ENCODE measurements around the gene GGA1.

The GGA1 gene

GRCh38 chr22:37632174-37633088, 23.8 kb downstream of the GGA1 start:
- TF ChIP-seq EZH2phosphoT487 (IDR thresholded peaks at IDR 0.05; ENCODE audit: low read depth) (no peak), CTCF (IDR thresholded peaks at IDR 0.05; ENCODE audit: low read depth, low read length) (no peak)
- Histone ChIP-seq H3K27me3 (ENCODE audit: low read depth, low read length) (no peaks in the 10 kb centered on the region), H3K4me1 (ENCODE audit: low read length) (peaks cover 74% of the 10 kb centered on the region), H3K27ac (ENCODE audit: low read length) (peak overlapping the region; percentile 97), H2AFZ (ENCODE audit: low read depth, low read length) (no peak overlapping the region), H4K20me1 (ENCODE audit: insufficient read depth, low read length) (no peaks in the 10 kb centered on the region), H3K79me2 (ENCODE audit: low read length) (no peaks in the 10 kb centered on the region), H3K36me3 (replicated peaks; ENCODE audit: low read depth, low read length) (peaks cover 14% of the 10 kb centered on the region), H3K9me3 (ENCODE audit: insufficient read depth, low read length) (no peaks in the 10 kb centered on the region), H3K4me3 (ENCODE audit: low read length) (peak overlapping the region; percentile 68), H3K9ac (ENCODE audit: low read length) (peak overlapping the region; percentile 88), H3K4me2 (ENCODE audit: low read length) (peak overlapping the region; percentile 93)

GRCh38 chr22:37633089-37633624, 24.5 kb downstream of the GGA1 start:
- Histone ChIP-seq H3K9ac (ENCODE audit: low read length) (peak overlapping the region; percentile 88), H3K27me3 (ENCODE audit: low read depth, low read length) (no peaks in the 10 kb centered on the region), H3K36me3 (replicated peaks; ENCODE audit: low read depth, low read length) (peaks cover 12% of the 10 kb centered on the region), H2AFZ (ENCODE audit: low read depth, low read length) (no peak overlapping the region), H3K4me2 (ENCODE audit: low read length) (peak overlapping the region; percentile 93), H3K9me3 (ENCODE audit: insufficient read depth, low read length) (no peaks in the 10 kb centered on the region), H3K27ac (ENCODE audit: low read length) (peak overlapping the region; percentile 97), H4K20me1 (ENCODE audit: insufficient read depth, low read length) (no peaks in the 10 kb centered on the region), H3K4me3 (ENCODE audit: low read length) (peak overlapping the region; percentile 68), H3K79me2 (ENCODE audit: low read length) (no peaks in the 10 kb centered on the region), H3K4me1 (ENCODE audit: low read length) (peaks cover 71% of the 10 kb centered on the region)
- TF ChIP-seq EZH2phosphoT487 (IDR thresholded peaks at IDR 0.05; ENCODE audit: low read depth) = no peak

- TF ChIP-seq CTCF (IDR thresholded peaks at IDR 0.05; ENCODE audit: low read depth, low read length) (peak; percentile 22; the same call in 1 of the 2 replicates), EZH2phosphoT487 (IDR thresholded peaks at IDR 0.05; ENCODE audit: low read depth) (no peak)
- Histone ChIP-seq H3K4me3 (ENCODE audit: low read length) (peak overlapping the region; percentile 68), H4K20me1 (ENCODE audit: insufficient read depth, low read length) (no peaks in the 10 kb centered on the region), H3K36me3 (replicated peaks; ENCODE audit: low read depth, low read length) (peaks cover 11% of the 10 kb centered on the region), H3K9me3 (ENCODE audit: insufficient read depth, low read length) (no peaks in the 10 kb centered on the region), H3K9ac (ENCODE audit: low read length) (peak overlapping the region; percentile 88), H2AFZ (ENCODE audit: low read depth, low read length) (no peak overlapping the region; the same call in 1 of the 2 replicates), H3K4me2 (ENCODE audit: low read length) (peak overlapping the region; percentile 93), H3K27me3 (ENCODE audit: low read depth, low read length) (no peaks in the 10 kb centered on the region), H3K79me2 (ENCODE audit: low read length) (no peaks in the 10 kb centered on the region), H3K4me1 (ENCODE audit: low read length) (peaks cover 73% of the 10 kb centered on the region), H3K27ac (ENCODE audit: low read length) (peak overlapping the region; percentile 97)
Observed at GRCh38 chr22:37633625-37634416, 25.2 kb downstream of the GGA1 start.

- Histone ChIP-seq H3K27me3 (ENCODE audit: low read depth, low read length) (no peaks in the 10 kb centered on the region), H3K27ac (ENCODE audit: low read length) (peak overlapping the region; percentile 97), H3K36me3 (replicated peaks; ENCODE audit: low read depth, low read length) (peaks cover 11% of the 10 kb centered on the region), H3K4me3 (ENCODE audit: low read length) (peak overlapping the region; percentile 68), H3K79me2 (ENCODE audit: low read length) (no peaks in the 10 kb centered on the region; the same call in 1 of the 2 replicates), H2AFZ (ENCODE audit: low read depth, low read length) (no peak overlapping the region; the same call in 1 of the 2 replicates), H3K9ac (ENCODE audit: low read length) (peak overlapping the region; percentile 88), H4K20me1 (ENCODE audit: insufficient read depth, low read length) (no peaks in the 10 kb centered on the region), H3K9me3 (ENCODE audit: insufficient read depth, low read length) (no peaks in the 10 kb centered on the region), H3K4me2 (ENCODE audit: low read length) (peak overlapping the region; percentile 93), H3K4me1 (ENCODE audit: low read length) (peaks cover 77% of the 10 kb centered on the region)
- peak; percentile 44 for TF ChIP-seq CTCF (IDR thresholded peaks at IDR 0.05; ENCODE audit: low read depth, low read length)
- no peak for TF ChIP-seq EZH2phosphoT487 (IDR thresholded peaks at IDR 0.05; ENCODE audit: low read depth)
Observed at GRCh38 chr22:37634417-37634924, 25.8 kb downstream of the GGA1 start.
